ENCODE measurements around the gene ACSBG1.

Gene ACSBG1

GRCh38 chr15:78234515-78235040 lies at the start of gene ACSBG1:
TSS of gene ACSBG1 (minus strand) at chr15:78234565. CDS start at chr15:78234501, 64 bp downstream.
- Histone ChIP-seq H3K9ac (ENCODE audit: low read depth, low read length) (peak within 1 kb of the TSS; percentile 16), H3K4me1 (ENCODE audit: control insufficient read depth, insufficient read depth, low read length) (peaks cover 10% of the 10 kb centered on the region), H3K36me3 (ENCODE audit: control insufficient read depth, insufficient read depth, low read length) (no peaks in the 10 kb centered on the region), H3K4me3 (ENCODE audit: low read depth, low read length) (peak within 1 kb of the TSS; percentile 18), H3K27me3 (ENCODE audit: control insufficient read depth, insufficient read depth, low read length) (no peaks in the 10 kb centered on the region), H3K9me3 (ENCODE audit: control insufficient read depth, insufficient read depth, low read length) (no peaks in the 10 kb centered on the region)

- Histone ChIP-seq H3K4me3 (ENCODE audit: low read depth, low read length) (no peak overlapping the region), H3K36me3 (ENCODE audit: control insufficient read depth, insufficient read depth, low read length) (peaks cover 18% of the 10 kb centered on the region), H3K9me3 (ENCODE audit: control insufficient read depth, insufficient read depth, low read length) (no peaks in the 10 kb centered on the region), H3K27me3 (ENCODE audit: control insufficient read depth, insufficient read depth, low read length) (no peaks in the 10 kb centered on the region), H3K9ac (ENCODE audit: low read depth, low read length) (no peak overlapping the region), H3K4me1 (ENCODE audit: control insufficient read depth, insufficient read depth, low read length) (no peaks in the 10 kb centered on the region)
Measured at GRCh38 chr15:78282324-78282723, 48.0 kb upstream of the ACSBG1 start.

- Histone ChIP-seq H3K9me3 (ENCODE audit: control insufficient read depth, insufficient read depth, low read length) (no peaks in the 10 kb centered on the region), H3K9ac (ENCODE audit: low read depth, low read length) (no peak overlapping the region), H3K4me1 (ENCODE audit: control insufficient read depth, insufficient read depth, low read length) (no peaks in the 10 kb centered on the region), H3K4me3 (ENCODE audit: low read depth, low read length) (no peak overlapping the region), H3K27me3 (ENCODE audit: control insufficient read depth, insufficient read depth, low read length) (no peaks in the 10 kb centered on the region), H3K36me3 (ENCODE audit: control insufficient read depth, insufficient read depth, low read length) (peaks cover 18% of the 10 kb centered on the region)
Measured at GRCh38 chr15:78280319-78281072, 46.1 kb upstream of the ACSBG1 start.

GRCh38 chr15:78276064-78276943 lies 41.9 kb upstream of the ACSBG1 start:
- Histone ChIP-seq H3K4me3 (ENCODE audit: low read depth, low read length) (no peak overlapping the region), H3K9me3 (ENCODE audit: control insufficient read depth, insufficient read depth, low read length) (no peaks in the 10 kb centered on the region), H3K4me1 (ENCODE audit: control insufficient read depth, insufficient read depth, low read length) (no peaks in the 10 kb centered on the region), H3K27me3 (ENCODE audit: control insufficient read depth, insufficient read depth, low read length) (no peaks in the 10 kb centered on the region), H3K36me3 (ENCODE audit: control insufficient read depth, insufficient read depth, low read length) (peaks cover 8% of the 10 kb centered on the region), H3K9ac (ENCODE audit: low read depth, low read length) (no peak overlapping the region)

GRCh38 chr15:78274994-78275393 lies 40.6 kb upstream of the ACSBG1 start:
- H3K4me3 ChIP-seq (ENCODE audit: low read depth, low read length) = no peak overlapping the region
- H3K9ac ChIP-seq (ENCODE audit: low read depth, low read length) = no peak overlapping the region
- no peaks in the 10 kb centered on the region for H3K9me3 ChIP-seq (ENCODE audit: control insufficient read depth, insufficient read depth, low read length)
- H3K36me3 ChIP-seq (ENCODE audit: control insufficient read depth, insufficient read depth, low read length) = peaks cover 4% of the 10 kb centered on the region
- no peaks in the 10 kb centered on the region for H3K4me1 ChIP-seq (ENCODE audit: control insufficient read depth, insufficient read depth, low read length)
- no peaks in the 10 kb centered on the region for H3K27me3 ChIP-seq (ENCODE audit: control insufficient read depth, insufficient read depth, low read length)

GRCh38 chr15:78272776-78273175 lies 38.4 kb upstream of the ACSBG1 start:
- Histone ChIP-seq H3K27me3 (ENCODE audit: control insufficient read depth, insufficient read depth, low read length) (no peaks in the 10 kb centered on the region), H3K9ac (ENCODE audit: low read depth, low read length) (no peak overlapping the region), H3K9me3 (ENCODE audit: control insufficient read depth, insufficient read depth, low read length) (no peaks in the 10 kb centered on the region), H3K4me1 (ENCODE audit: control insufficient read depth, insufficient read depth, low read length) (no peaks in the 10 kb centered on the region), H3K36me3 (ENCODE audit: control insufficient read depth, insufficient read depth, low read length) (no peaks in the 10 kb centered on the region), H3K4me3 (ENCODE audit: low read depth, low read length) (no peak overlapping the region)

- H3K4me3 ChIP-seq (ENCODE audit: low read depth, low read length) = no peak overlapping the region
- no peaks in the 10 kb centered on the region for H3K9me3 ChIP-seq (ENCODE audit: control insufficient read depth, insufficient read depth, low read length)
- no peaks in the 10 kb centered on the region for H3K36me3 ChIP-seq (ENCODE audit: control insufficient read depth, insufficient read depth, low read length)
- no peak overlapping the region for H3K9ac ChIP-seq (ENCODE audit: low read depth, low read length)
- no peaks in the 10 kb centered on the region for H3K4me1 ChIP-seq (ENCODE audit: control insufficient read depth, insufficient read depth, low read length)
- H3K27me3 ChIP-seq (ENCODE audit: control insufficient read depth, insufficient read depth, low read length) = no peaks in the 10 kb centered on the region
Measured at GRCh38 chr15:78272316-78272715, 38.0 kb upstream of the ACSBG1 start.

GRCh38 chr15:78266806-78267205 lies 32.4 kb upstream of the ACSBG1 start:
- no peak overlapping the region for H3K4me3 ChIP-seq (ENCODE audit: low read depth, low read length)
- H3K9me3 ChIP-seq (ENCODE audit: control insufficient read depth, insufficient read depth, low read length) = no peaks in the 10 kb centered on the region
- no peaks in the 10 kb centered on the region for H3K36me3 ChIP-seq (ENCODE audit: control insufficient read depth, insufficient read depth, low read length)
- H3K27me3 ChIP-seq (ENCODE audit: control insufficient read depth, insufficient read depth, low read length) = peaks cover 15% of the 10 kb centered on the region
- H3K9ac ChIP-seq (ENCODE audit: low read depth, low read length) = no peak overlapping the region
- no peaks in the 10 kb centered on the region for H3K4me1 ChIP-seq (ENCODE audit: control insufficient read depth, insufficient read depth, low read length)

GRCh38 chr15:78266229-78266628 lies 31.9 kb upstream of the ACSBG1 start:
- Histone ChIP-seq H3K9me3 (ENCODE audit: control insufficient read depth, insufficient read depth, low read length) (no peaks in the 10 kb centered on the region), H3K36me3 (ENCODE audit: control insufficient read depth, insufficient read depth, low read length) (no peaks in the 10 kb centered on the region), H3K4me3 (ENCODE audit: low read depth, low read length) (no peak overlapping the region), H3K9ac (ENCODE audit: low read depth, low read length) (no peak overlapping the region), H3K4me1 (ENCODE audit: control insufficient read depth, insufficient read depth, low read length) (no peaks in the 10 kb centered on the region), H3K27me3 (ENCODE audit: control insufficient read depth, insufficient read depth, low read length) (peaks cover 15% of the 10 kb centered on the region)

GRCh38 chr15:78265752-78266224 lies 31.4 kb upstream of the ACSBG1 start:
- H3K27me3 ChIP-seq (ENCODE audit: control insufficient read depth, insufficient read depth, low read length) = peaks cover 15% of the 10 kb centered on the region
- H3K9ac ChIP-seq (ENCODE audit: low read depth, low read length) = no peak overlapping the region
- no peaks in the 10 kb centered on the region for H3K36me3 ChIP-seq (ENCODE audit: control insufficient read depth, insufficient read depth, low read length)
- no peak overlapping the region for H3K4me3 ChIP-seq (ENCODE audit: low read depth, low read length)
- H3K4me1 ChIP-seq (ENCODE audit: control insufficient read depth, insufficient read depth, low read length) = no peaks in the 10 kb centered on the region
- H3K9me3 ChIP-seq (ENCODE audit: control insufficient read depth, insufficient read depth, low read length) = no peaks in the 10 kb centered on the region

GRCh38 chr15:78265137-78265460 lies 30.7 kb upstream of the ACSBG1 start:
- no peak overlapping the region for H3K9ac ChIP-seq (ENCODE audit: low read depth, low read length)
- peak overlapping the region; percentile 52 for H3K4me3 ChIP-seq (ENCODE audit: low read depth, low read length)
- no peaks in the 10 kb centered on the region for H3K9me3 ChIP-seq (ENCODE audit: control insufficient read depth, insufficient read depth, low read length)
- peaks cover 19% of the 10 kb centered on the region for H3K27me3 ChIP-seq (ENCODE audit: control insufficient read depth, insufficient read depth, low read length)
- no peaks in the 10 kb centered on the region for H3K36me3 ChIP-seq (ENCODE audit: control insufficient read depth, insufficient read depth, low read length)
- no peaks in the 10 kb centered on the region for H3K4me1 ChIP-seq (ENCODE audit: control insufficient read depth, insufficient read depth, low read length)
